Hematopoietic multipotent progenitor cell treated with erythropoietin and hydrocortisone succinate and interleukin-3 and kit ligand, for 4 days (in vitro differentiated cells): ENCODE data around the gene FDXACB1.
A peak's percentile ranks its signal among the peaks of the same experiment; 100 is the strongest.

Experiments
- DNase-seq: peaks from one replicate; pipeline ENCODE4 v3.0.0-alpha.2; 2015

FDXACB1 gene, protein sequence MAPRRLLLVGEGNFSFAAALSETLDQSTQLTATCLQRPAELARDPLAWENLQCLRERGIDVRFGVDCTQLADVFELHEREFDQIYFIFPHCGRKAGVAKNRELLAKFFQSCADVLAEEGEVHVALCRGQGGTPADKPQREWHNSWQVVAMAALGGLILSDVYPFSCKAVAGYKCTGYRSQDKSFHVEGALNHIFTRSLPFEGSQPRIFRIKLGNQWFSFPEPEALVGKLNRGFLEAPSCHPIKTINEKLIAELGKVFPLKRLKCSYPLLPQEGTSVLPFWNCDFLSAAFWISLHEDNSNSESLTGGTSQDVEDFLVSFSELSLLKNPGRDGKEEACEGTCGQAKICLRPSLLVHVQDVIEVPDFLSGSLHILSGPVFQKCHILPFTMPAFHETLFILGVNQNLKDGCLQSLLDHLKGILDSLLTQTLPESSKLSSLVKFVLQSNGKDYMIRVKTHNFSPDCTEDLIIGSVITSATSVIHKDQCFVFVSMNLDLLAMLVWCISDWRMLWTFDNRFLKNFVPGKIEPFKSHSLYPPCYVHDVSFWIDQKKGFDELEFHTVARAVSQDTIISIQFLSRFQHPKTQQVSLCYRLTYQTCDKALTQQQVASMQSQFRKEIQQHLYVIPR

DNA sequence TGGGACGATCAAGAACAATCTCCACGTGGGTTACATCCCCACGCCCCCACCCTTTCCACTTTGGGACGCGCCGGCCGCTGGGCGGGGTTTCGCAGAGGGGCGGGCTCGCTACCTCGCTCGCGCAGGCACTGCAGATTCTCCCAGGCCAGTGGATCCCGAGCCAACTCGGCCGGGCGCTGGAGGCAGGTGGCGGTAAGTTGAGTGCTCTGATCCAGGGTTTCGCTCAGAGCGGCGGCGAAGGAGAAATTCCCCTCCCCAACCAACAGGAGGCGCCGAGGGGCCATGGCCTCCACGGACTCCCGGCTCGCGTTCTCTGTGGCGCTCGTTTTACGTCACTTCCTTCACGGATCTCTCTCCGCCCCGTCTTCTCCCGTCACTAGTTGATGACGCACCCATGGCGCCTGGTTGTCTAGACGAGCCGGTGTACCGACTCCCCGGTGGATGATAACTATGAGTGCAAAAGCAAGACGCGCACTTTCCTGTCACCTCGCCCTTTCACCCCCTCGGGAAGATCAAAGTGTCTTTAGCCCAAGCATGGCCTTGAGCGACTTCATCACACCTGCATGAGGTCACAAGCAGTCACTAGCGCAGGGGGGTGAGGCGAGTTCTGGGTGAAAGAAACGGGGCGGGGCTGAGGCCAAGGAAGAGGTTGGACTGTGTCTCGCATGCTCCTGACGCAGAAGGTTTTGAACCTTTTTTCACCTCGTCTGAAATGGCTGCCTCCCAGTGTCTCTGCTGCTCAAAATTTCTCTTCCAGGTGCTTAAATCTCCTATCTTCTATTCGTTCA lies at the start of gene FDXACB1, which contains the start of gene CFAP68:
Gene FDXACB1, minus strand, starts transcription at position 317 of the 788 bp plus-strand sequence. Its CDS starts 33 bp downstream, at position 284.
Gene CFAP68, plus strand, starts transcription at position 693 of the 788 bp plus-strand sequence. Its CDS starts 20 bp downstream, at position 713.
- DNase-seq = peak; percentile 98

DNA sequence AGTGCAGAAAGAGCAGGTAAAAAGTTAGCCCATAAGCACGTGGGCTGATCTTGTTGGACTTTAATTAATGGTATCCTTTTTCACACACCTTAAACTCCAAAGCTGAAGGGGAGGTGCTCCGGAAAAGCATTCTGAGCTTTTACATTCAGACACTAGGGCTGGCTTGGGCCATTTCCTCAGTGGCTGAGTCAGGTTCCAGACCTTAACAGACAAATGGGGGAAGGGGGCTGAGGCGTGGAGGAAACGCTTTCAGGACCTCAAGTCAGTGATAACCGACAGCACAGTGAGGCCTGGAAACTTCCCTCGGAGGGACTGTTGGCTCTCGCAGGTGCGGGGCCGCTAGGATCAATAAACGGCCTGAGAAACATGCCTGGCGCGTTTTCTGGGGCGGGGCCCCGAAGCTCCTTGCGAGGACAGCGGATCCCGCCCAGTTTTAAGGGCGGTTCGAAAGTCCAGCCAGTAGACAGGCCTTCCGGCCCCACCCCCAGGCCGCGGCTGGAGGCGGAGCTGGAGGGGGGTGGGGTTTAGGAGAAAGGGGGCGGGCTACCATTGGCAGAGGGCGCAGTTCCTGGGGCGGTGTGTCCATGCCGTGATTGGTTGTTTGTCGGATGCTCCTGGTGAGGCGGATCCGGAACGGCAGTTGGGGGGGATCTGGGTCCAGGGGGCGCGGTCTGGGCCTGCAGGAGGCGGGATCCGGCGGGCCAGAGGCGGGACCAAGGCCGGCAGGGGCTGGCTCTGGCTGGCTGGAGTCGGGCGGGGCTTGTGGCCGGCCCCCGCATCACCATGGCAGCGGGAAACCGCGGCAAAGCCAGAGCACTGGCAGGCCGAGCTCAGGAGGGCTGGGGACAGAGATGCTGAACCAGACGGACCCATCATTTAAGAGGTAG lies 47.8 kb upstream of the FDXACB1 start:
- peak; percentile 98 for DNase-seq

DNA sequence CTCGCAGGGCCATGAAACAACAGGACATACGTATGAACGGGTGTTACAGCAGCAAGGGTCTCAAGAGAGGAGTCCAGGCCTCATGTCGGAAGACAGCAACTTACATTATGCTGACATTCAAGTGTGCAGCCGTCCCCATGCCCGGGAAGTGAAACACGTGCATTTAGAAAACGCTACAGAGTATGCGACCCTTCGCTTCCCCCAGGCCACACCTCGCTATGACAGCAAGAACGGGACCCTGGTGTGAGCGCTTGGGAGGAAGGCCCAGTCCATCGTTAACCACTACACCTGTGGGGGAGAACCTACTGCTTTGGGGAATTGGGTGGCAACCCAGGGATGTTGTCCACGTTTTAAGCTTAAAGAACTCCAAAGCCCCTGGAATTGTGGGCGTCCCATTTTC lies 47.0 kb upstream of the FDXACB1 start:
- DNase-seq = no peak

DNA sequence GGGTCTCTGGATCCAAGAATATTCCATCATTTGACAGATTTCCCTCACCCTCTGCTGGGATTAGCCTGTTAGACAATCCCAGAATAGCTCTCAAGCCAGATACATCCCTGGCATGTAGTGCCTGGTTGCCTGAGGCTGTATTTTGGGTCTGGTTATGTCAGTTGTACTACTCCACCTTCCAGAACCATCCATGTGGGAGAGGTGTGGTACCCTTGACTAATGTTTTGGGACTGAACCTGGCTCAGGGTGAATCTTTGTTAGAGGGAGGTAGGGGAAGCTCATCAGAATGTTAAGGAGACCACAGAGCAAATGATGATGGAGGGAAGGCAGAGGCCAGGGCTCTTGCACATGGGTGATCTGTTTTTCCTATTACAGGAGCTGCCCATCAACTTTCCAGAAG lies 45.0 kb upstream of the FDXACB1 start:
- DNase-seq = no peak

DNA sequence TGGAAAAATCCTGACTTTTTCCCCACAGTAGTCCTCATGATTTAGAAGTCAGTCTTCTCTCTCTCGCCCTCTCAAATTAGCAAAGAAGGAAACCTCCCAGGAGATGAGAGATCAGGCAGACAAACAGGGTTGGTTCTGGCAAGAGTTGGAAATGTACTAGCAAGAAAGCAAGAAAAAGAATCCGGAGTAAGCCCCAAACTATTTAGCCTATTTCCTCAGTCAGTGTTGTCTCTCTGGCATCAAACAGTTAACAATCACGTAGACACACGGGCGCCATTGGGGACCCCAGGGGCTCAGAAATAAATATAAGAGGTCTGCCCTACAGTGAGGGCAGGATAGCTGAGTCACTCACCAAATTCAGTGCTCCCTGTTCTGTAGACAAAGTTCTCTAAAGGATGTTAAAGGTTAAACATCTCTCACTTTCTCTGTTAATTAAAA lies 44.4 kb upstream of the FDXACB1 start:
- DNase-seq = no peak

DNA sequence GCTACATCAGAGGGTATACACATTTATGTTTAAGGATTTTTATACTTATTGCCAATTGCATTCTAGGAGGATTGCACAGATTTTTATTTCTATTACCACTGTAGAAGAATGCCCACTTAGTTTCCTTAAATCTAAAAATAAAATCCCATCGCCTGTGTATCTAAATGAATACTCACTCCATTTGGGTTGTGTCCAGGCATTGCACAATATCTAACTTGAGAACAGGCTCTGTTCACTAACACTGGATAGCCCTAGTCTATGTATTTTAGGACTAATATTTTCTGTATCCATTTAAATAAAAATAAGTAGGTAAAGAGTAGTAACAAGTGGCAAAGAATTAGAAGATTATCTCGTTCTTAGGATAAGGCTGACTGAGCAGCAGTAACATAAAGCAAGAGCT lies 43.8 kb upstream of the FDXACB1 start:
- DNase-seq = no peak

DNA sequence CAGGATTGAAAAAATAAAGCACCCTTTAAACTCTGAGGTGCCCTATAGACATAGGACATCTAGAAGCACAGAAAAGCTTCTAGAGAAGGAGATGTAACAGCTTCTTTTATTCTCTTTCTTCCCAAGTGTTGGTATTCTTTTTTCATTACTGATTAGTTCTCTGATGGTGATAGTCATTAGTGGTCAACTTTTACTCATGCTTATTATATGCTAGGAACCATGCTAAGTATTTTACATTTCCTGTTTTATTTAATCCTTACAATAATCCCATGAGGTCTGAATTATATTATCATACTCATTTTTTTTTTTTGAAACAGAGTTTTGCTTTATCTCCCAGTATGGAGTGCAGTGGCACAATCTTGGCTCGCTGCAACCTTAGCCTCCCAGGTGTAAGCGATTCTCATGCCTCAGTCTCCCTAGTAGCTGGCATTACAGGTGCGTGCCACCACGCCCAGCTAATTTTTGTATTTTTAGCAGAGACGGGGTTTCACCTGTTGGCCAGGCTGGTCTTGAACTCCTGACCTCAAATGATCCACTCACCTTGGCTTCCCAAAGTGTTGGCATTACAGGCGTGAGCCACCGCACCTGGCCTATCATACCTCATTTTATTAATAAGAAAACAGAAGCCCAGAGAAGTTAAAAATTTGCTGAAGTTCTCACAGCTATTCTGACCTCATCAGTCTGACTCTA lies 42.7 kb upstream of the FDXACB1 start:
- DNase-seq = no peak

DNA sequence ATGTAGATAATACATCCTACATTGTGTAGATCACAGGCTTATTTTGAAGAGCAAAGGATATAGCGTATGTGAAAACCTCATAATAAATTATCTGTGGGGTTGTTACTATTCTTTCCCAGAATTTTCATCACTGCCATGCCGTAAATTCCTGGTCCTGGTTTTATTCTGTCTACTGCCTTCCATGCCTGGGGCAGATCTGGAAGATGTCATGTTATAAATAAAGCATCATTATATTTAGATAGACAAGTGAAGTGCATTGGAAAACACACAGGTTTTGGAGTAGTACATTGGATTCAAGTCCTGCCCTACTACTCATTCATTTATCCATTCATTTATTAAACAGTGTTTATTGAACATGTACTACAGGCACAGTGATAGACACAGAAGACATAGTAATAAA lies 41.9 kb upstream of the FDXACB1 start:
- DNase-seq = no peak

DNA sequence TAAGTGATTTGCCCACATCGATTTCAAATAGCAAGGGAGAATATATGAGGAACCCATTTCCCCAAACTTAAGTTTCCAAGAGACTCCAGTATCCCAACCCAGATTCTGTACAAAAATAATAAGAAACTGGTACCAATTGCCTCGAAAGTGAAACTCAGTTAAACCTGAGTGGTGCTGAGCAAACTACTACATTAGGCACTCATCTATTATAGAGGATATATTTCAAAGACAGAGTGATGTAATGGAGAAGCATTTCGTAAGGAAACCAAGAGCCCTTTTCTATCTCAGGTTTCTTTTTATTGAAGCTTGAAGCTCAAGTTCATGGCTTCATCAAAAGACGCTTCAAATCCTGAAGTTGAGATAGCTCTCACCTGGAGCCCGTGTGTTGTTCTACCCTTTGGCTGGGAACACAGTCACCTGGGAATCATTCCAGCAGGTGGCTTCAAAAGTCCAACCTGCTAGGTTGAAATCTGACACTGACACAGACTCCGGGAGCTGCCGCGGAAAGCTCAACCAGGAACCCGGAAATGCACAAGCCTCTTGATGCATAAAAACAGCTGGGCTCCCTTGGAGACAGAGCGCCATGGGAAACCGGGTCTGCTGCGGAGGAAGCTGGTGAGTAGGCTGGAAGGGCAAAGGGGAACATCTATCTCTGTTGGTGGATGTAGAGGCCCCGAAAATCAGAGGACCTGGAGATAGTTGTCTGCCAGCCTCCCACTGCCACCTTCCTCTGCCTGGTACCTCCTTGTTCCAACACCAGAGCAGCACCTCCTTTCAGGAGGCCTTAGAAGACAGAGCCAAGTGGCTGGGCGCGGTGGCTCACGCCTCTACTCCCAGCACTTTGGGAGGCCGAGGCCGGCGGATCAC lies 39.7 kb upstream of the FDXACB1 start, which contains the start of gene C11orf52:
Gene C11orf52, plus strand, starts transcription at position 524 of the 867 bp plus-strand sequence. Its CDS starts 60 bp downstream, at position 584.
- no peak for DNase-seq

DNA sequence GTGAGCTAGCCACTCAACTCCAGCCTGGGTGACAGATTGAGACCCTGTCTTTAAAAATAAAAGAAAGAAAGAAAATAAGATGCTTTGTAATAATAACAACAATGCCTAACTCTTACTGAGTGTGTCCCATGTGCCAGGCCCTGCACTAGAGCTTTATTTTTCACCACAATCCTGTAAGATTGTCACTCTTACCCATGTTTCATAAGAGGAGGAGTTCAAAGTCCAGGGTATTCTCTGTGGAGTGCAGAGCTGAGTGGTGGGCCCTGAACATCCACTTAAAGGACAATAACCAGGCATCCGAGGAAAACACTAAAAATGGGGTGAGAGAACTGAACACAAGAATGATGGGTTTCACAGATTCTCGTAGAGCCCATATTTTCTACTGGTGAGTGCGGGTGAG lies 38.8 kb upstream of the FDXACB1 start:
- no peak for DNase-seq

DNA sequence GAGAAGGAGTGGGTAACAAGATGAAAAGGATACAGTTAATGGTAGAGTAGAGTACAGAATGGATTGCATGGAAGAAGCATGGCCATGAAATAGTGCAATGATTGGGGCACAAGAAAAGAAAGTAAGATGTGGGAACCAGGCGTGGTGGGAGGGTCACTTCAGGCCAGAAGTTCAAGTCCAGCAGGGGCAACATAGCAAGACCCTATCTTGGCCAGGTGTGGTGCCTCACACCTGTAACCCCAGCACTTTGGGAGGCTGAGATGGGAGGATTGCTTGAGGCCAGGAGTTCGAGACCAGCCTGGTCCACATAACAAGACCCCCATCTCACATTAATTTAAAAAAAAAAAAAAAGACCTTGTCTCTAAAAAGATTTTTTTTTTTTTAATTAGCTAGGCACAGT lies 38.3 kb upstream of the FDXACB1 start:
- DNase-seq = no peak

DNA sequence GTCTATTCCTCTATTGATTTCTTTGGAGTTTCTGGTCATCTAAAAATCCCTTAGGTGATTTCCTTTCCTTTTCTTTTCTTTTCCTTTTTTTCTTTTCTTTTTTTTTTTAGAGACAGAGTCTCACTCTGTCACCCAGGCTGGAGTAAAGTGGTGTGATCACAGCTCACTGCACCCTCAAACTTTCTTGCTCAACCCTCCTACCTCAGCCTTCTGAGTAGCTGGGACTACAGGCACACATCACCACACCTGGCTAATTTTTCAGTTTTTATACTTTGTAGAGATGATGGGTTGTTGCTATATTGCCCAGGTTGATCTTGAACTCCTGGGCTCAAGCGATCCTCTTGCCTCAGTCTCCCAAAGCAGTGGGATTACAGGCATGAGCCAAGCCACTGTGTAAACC lies 37.8 kb upstream of the FDXACB1 start:
- no peak for DNase-seq

DNA sequence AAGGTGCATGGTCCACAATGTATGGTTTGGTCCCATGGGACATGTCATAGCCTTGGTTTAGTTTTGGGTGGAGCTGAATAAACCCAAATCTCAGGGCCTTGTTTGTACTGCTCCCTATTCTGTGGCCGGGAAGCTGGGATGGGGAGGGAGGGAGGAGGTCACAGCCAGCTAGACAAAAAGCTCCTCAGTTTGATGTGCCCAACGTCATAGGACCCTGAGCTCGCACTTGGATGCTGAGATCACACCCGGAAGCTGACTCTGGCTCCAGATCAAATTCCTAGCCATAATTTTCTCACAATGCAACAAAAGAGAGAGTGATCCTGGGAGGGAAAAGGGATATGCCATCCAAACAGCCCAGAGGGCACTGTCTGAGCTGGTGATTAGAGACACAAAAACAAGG lies 35.0 kb upstream of the FDXACB1 start:
- no peak for DNase-seq

DNA sequence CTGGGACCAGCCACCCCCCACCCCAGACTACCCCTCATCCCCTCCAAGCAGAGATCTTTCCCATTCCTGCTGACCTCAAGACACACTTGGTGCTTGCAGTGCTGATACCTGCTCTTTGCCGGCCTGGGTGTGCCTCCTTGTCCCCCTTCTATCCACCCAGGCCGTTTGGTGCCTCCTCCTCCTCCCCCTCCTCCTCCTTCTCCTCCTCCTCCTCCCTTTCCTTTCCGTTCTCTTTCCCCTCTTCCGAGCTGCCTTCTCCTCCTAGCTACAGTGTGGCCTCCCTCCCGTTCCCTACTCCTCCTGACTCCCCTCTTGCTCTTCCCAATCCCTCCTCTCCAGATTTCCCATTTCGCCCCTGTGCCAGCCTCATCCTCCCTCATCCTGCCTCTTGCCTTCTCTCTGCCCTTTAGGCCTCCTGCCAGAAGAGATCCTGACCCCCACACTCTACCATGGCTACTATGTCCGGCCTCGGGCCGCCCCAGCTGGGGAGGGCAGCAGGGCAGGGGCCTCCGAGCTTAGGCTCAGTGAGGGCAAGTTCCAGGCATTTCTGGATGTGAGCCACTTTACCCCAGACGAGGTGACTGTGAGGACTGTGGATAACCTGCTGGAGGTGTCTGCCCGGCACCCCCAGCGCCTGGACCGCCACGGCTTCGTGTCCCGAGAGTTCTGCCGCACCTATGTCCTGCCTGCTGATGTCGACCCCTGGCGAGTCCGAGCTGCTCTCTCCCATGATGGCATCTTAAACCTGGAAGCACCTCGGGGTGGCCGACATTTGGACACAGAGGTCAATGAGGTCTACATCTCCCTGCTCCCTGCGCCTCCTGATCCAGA lies 34.3 kb upstream of the FDXACB1 start:
- no peak for DNase-seq

DNA sequence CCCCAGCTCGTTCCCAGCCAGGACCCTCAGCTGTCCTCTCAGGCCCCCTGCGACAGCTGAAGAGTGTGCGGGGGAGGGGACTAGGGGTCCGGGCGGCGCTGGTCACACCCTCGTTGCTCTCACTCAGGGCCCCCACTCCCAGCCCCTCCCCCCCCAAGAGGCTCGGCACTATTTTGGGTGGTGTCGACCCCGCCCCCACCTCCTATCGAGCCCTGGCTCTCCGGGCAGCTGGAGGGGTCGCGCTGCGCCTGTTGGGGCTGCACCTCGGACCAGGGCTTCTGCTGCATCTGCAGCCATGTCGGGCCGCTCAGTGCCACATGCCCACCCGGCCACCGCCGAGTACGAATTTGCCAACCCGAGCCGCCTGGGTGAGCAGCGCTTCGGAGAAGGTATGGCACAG lies 33.6 kb upstream of the FDXACB1 start, which contains the start of gene HSPB2:
Gene HSPB2, plus strand, starts transcription at position 200 of the 400 bp plus-strand sequence. Its CDS starts 96 bp downstream, at position 296.
- DNase-seq = no peak

DNA sequence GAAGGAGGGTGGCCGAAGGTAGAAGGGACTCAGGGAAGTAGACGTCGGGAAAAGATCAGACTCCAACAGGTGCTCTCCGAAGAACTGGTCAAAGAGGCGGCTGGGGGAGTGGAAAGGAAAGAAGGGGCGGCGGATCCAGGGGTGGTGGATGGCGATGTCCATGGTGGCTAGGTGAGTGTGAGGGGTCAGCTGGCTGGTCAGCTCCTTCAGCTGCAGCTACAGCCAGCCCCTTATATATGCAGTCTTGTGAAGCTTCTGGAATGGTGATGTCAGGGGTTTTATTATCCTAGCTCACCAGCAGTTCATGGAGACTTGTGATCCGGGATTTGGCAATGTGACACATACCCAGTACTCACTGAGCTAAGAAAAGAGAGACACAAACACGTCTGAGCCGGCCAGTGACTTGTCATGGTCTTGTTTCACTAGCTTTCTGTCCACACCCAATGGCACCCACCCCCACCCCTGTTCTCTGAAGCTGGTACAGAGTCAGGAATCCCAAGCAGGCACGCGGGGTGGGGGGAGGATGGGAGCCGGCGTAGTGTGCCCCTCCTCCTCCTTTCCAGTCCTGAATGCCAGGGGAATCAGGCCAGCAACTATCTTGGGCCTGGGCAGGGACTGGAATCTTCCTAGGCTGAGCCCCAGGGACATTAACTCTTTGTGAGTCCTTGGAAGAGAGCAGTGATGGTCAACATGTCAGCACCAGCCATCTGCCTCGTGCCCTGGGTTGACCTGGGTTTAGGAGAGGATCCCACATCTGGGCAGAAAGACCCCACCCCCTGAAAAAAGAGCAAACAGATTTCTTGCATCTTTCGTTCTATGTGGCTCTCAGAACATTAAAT lies 32.8 kb upstream of the FDXACB1 start, which contains the start of gene CRYAB:
Gene CRYAB, minus strand, starts transcription at position 208 of the 839 bp plus-strand sequence. Its CDS starts 46 bp downstream, at position 162.
- no peak for DNase-seq

DNA sequence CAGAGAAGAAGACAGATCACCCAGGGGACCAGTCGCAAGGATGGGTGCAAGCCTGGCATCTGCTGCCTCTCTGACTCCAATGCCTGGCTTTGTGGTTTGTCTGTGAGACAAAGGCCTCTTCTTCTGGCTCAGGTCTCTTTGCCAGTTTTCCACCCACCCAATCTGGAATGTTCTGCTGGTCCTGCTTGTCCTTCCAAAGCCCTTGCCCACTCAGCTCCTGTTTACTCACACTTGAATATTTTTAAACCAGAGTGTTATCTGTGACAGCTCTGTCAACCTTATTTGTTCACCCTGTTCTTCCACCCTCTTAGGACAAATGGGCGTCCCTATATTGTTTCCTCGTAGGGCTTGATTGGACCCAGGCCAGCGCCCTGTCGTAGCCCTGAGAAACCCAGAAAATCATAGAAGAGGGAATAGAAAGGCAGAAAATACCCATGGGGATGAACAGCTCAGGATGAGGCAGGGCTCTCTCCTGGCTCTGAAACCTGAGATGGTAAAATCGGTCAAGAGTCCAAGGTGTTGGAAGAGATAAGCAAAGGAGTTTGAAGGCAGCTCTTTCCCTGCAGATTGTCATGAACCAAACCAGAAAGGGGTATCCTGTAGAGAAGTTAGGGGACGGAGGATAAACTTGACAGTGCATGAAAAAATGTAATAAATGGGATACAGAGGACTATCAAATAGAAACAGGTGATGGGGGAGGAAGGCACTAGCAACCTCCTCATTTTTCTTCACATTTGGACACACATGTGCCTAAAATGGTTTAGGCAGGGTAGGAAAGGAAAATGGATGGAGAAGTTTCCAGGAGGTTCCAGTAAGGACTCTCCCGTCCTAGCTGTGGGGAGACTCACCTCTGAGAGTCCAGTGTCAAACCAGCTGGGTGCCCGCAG lies 32.0 kb upstream of the FDXACB1 start:
- no peak for DNase-seq
